HG03280 (cell line): ENCODE results near the gene HES5.
"Not testable (repeated sequence)": the region's sequence is repeated elsewhere in the genome, so short reads cannot be mapped to it uniquely, and the experiment has no call there.

ENCODE experiments used
- ATAC-seq: cut with Tn5 transposase; IDR thresholded peaks from one replicate; pipeline ENCODE4 v1.9.1; 2021; ENCODE audit warnings: mild to moderate bottlenecking, moderate library complexity; ENCODE audit not compliant: unreplicated experiment

Gene HES5, protein sequence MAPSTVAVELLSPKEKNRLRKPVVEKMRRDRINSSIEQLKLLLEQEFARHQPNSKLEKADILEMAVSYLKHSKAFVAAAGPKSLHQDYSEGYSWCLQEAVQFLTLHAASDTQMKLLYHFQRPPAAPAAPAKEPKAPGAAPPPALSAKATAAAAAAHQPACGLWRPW

GRCh38 chr1:2529784-2530512 is at the start of gene HES5:
TSS of gene HES5 (minus strand) at chr1:2530263. CDS start at chr1:2530164, 99 bp downstream.
- ATAC-seq = no peak

DNA sequence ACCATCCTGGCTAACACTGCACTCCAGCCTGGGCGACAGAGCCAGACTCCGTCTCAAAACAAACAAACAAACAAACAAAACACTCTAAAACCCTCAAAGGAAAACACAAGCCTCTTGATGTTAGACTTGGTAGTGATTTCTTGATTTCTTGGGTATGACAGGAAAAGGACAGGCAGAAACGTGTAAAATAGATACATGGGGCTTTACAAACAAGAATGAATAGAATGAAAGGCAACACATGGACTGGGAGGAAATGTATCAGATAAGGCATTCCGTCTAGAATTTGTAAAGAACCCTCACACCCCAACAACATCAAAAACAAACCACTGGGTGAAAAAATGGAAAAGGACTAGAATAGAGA is 48.7 kb upstream of the HES5 start:
- no peak for ATAC-seq

DNA sequence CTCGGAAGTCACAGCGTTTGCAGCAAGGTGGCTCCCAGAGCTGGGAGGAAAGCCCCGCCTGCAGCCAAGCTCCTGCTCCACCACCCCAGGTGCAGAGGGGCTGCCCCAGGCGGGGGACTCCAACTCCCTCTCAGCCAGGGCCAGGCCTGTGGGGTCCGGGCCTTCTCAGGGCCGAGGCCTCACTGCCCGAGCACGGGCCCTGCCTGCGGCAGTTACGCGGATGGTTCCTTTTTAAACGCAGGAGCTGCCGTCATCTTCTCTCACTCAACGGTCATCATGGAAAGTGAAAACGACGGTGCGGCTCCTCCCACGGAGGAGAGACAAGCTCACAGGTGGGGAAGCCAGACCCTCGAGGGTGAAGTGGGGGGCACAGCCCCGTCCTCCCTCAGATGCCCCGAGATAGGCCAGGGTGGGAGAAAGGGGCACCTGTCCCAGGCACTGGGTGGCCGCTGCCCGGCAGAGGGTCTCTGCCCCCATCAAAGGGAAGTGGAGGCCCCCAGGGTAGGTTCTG is 47.6 kb upstream of the HES5 start:
- peak; percentile 42 for ATAC-seq

DNA sequence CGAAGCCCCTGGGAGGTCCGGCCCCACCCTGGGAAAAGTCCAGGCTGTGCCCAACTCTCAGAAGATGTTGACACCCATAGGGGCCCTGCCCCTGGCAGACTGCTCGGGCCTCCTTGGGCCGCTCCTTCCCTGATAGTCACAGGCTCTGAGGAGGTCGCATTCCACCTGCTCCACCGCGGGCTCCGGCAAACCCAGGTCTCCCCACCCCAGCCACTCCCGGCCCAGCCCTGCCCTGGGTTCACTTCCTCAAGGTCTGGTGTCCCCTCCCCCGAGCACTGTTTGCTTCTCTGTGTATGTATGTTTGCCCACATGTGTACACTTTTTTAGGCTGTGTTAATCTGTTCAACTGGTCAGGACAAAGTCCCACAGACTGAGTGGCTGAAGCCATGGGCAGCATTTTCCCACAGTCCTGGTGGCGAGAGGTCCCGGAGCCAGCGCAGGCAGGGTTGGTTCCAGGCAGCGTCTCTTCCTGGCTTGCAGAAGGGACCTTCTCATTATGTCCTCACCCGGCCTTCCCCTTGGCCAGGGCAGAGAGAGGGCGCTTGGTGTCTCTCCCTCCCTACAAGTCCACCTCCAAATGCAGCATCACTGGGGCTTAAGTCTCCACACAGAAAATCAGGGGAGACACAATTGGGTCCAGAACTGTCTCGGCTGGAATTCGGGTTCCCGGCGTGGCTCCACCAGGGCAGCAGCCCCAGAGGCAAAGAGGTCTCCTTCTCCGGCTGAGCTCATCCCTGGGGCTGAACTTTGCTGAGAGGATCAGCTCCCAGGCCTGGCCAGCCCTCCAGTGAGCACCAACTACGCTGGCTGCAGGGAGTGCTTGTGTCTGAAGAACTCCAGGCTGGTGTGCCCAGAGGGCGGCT is 46.0 kb upstream of the HES5 start:
- no peak for ATAC-seq

DNA sequence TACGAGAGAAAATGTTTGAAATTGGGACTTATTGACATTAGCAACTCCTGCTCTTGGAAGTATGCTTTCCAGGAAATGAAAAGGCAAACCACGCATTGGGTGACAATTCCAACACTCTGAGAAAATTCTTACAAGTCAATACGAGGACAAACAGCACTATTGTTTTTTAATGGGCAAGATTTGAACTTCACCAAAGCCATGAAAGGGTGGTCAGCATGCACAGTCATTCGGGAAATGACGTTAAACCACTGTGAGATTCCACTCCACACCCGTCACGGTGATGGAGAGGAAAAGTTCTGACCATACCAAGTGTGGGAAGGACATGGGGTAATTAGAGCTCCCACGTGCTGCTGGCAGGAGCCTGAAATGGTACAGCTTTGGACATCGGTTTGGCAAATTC is 44.3 kb upstream of the HES5 start:
- no peak for ATAC-seq

DNA sequence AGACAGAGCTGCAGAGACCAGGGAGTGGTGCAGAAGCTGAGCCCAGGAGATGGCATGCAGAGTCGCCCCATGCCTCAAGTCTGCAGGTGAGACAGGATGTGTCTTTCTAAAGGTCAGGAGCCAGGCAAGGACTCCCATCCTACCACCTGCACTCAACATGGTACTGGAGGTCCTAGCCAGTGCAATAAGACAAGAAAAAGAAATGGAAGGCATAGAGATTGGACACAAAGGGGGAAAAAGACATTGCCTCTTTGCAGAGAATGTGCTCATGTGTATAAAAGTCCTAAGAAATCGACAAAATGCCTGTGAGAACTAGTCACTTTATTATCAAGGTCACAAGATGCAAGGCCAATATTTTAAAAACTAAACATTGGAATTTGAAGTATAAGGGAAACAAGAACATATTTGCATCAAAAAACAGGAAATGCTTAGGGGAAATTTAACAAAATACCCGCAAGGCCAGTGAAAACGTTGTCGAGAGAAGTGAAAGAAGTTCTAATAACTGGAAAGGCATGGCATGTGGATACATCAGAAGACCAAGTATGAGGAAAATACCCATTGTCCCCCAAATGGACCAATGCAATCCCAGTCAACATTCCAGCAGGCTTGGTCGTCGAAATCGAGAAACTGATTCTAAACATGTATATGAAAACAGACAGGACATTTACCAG is 43.3 kb upstream of the HES5 start:
- ATAC-seq = no peak

DNA sequence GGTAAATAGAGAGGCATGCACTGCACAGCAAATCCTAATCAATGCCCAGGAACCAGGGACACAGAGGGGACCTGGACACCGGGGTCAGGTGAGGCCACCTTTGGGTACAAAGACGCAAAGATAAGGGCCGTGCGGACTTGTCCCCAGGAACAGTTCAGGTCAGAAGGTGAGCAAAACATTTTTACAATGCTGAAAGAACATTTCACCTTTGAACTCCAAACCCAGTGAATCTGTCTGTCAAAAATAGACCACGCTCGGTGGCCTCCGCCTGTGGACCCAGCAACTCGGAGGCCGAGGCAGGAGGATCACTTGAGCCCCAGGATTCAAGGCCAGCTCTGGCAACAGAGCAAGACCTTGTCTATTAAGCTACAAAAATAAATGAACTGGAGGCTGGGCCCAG is 41.3 kb upstream of the HES5 start:
- ATAC-seq = no peak

GRCh38 chr1:2570332-2570731 is 40.3 kb upstream of the HES5 start:
- no peak for ATAC-seq

GRCh38 chr1:2569703-2570102 is 39.6 kb upstream of the HES5 start:
- not testable (repeated sequence) for ATAC-seq

- no peak for ATAC-seq
Observed at GRCh38 chr1:2569060-2569459, 39.0 kb upstream of the HES5 start.

GRCh38 chr1:2568187-2568816 is 38.2 kb upstream of the HES5 start:
- ATAC-seq = not testable (repeated sequence)

DNA sequence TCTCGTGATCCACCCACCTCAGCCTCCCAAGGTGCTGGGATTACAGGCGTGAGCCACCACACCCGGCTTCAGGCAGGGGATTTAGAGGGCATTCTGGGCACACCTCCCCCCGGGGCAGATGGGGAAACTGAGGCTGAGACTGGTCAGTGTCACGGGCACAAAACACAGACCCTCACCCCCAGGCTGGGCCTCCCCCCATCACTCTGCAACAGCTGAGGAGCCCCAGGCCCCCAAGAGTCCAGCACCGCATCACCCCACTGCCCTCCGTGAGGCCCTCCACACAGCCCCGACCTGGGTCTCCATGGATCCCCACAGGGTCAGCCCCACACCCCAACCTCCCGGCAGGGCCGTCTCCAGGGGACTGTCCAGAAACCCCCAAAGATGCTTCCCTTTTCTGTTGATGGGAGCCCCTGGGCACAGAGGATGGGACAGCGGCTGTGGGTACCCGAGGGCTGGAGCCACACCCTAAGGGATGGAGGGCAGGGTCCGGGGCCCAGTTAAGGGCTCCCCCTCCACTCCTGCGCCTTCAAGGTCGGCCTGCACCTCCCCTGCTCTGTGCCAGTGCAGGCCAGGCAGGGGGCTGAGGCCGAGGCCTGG is 37.1 kb upstream of the HES5 start:
- ATAC-seq = no peak

DNA sequence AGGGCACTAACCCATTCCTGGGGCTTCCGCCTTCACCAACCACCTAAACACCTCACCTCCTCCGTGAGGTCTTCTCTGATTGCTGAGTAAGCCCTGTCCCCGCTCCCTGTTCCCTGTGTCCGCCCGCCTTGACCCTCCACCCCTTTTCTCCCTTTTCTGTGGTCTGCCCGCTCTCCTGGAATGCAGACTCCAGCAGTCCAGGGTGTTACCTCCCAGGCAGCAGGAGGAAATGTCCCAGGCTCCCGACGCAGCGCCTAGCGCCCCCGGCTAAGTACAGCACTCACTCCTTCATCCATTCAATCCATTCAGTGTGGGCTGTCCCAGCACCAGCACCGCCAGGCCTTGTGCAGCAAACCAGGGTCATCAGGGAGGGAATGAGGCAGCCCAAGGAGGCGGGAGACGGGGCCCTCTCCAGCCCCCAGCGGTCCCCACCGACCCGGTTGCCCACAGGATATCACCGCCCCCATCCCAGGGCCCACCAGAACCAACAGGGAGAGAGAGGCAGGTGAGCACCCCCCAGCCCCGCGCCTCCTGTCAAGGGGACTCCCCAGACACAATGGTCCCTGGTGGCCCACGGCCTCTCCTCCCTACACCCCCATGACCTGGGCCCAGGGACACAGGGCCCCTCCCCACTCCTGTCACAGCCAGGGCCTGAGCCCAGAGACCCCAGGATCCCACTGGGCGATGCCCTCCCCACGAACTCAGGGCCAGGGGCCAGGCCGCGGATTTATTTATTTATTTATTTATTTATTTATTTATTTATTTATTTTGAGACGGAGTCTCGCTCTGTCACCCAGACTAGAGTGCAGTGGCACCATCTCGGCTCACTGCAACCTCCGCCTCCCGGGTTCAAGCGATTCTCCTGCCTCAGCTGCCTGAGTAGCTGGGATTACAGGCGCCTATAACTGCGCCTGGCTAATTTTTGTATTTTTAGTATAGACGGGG is 36.3 kb upstream of the HES5 start:
- ATAC-seq = no peak

GRCh38 chr1:2564815-2565374 is 34.8 kb upstream of the HES5 start:
- ATAC-seq = no peak

DNA sequence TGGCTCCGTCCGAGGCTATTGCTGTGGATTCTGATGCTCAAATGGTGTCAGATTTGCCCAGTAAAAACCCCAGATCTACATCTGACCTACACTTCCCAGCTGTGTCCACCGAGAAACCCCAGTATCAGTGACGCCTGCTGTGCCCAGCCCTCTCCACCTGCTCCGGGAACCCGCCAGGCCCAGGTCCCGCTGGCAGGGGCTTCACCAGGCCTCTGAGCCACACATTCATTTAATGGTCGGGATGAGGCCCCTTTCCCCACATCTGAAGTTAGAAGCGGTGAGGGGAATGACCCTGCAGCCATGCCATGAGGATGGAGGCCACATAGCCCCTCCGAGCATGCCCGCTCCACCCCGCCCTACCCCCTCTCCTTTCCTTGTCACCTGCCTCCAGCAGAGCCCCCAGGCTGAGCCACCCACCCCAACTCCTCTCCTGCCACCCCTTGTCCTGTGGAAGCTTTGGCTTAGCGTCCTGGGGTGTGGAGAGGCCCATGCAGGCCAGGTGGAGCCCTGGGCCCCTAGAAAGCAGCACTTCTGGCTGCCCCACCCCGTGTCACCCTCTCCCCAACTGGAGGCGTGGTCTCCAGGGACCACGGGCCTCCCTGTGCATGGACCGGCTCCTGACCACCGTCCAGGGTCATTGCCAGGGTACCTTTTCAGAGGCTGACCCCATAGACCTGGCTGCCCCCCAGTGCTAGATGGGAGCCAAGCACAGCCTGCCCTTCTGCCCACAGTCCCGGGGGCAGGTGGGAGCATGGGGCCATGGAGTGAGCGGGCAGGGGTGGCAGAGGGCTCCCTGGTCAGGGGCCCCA is 34.1 kb upstream of the HES5 start:
- ATAC-seq = no peak

- ATAC-seq = no peak
Observed at GRCh38 chr1:2563205-2563604, 33.1 kb upstream of the HES5 start.

DNA sequence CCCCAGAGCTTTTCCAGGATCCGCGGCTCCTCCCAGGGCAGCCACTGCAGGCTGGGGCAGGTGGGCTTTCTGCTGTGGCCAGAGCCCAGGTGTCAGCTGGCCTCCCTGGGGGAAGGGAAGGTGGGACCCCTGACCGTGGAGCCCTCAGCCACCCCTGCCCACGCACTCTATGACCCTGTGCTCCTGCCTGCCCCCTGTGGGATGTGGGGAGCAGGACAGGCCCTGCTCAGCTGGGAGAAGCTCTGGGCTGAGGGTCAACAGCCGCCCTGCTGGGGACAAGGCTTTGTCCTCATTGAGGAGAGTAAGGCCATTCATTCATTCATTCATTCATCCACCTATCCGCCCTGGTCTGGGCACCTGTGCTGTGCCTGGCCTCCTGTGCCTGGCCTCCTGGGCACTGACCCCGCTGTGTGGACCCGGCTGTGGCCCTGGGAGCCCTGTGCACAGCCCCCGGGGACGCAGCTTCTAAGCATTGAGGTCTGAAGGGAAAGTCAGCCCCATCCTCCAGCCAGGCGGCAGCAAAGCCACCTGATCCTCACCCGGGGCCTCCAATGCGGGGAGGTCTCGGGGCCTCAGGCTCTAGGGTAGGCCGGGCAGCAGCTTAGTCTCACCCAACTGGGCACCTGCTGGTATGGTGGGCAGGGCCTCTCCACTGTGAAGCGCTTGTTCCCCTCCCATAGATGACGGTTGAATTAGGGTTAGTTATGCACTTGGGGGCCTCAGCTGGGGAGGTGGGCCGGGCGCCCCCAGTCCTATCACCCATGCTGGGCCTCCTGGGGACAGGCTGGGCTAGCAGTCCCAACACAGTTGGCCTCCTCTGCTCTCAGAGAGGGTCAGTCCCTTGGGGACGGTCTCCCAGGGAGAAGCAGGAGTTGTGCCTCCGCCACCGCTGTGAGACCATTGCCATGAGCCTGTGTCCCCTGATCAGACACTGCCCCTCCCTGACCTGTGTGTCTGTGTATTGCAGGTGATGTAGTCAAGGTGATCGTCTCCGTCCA is 32.1 kb upstream of the HES5 start:
- no peak for ATAC-seq
